Liver (tissue), 3 donors: ENCODE results near the gene ATP1B2.

ENCODE experiments used
- CTCF ChIP-seq: fragments of 150-350 bp; IDR thresholded peaks from 2 replicates; pipeline ENCODE4 v1.5.1; 2017; ENCODE audit warnings: improper control_type of control experiment, low read depth, low read length; ENCODE audit not compliant: missing input control
- GABPA ChIP-seq, 2 donors: IDR thresholded peaks in 1 of 2; conservative IDR thresholded peaks in 1 of 2; 2 replicates each; pipeline ENCODE4 v1.6.1; 2016; ENCODE audit warnings: antibody characterized with exemption in 2 of 2, mild to moderate bottlenecking in 1 of 2, moderate library complexity in 1 of 2
- HNF4A ChIP-seq, 2 donors: conservative IDR thresholded peaks; 2 replicates each; pipeline ENCODE4 v1.6.1; 2016; ENCODE audit warnings: antibody characterized with exemption in 2 of 2, mild to moderate bottlenecking in 2 of 2
- REST ChIP-seq: IDR thresholded peaks from 2 replicates; pipeline ENCODE4 v1.6.1; 2016; ENCODE audit warnings: antibody characterized with exemption, mild to moderate bottlenecking
- donor health status: healthy.
- donor health status: healthy.

DNA sequence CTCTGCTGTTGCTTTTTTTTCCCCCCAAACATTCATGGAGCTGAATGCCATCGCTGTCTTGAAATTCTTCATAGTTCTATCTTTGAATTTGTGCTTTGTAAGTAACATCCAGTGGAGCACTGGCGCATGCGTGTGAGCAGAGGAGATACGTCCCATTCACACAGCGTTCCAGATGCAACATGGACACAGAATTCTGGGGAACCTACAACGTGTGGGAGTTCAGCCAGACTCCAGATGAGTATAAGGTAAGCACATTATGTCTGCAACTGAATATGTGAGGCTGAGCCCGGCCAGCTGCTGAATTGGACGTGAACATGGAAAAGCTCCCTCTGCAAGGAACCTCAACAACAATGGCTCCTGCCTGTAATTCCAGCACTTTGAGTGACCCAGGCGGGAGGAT, 4.3 kb upstream of the ATP1B2 start:
- TF ChIP-seq HNF4A (conservative IDR thresholded peaks at IDR 0.05) (no peak), CTCF (no peak), GABPA (IDR thresholded peaks at IDR 0.05 in 1 of 2, conservative IDR thresholded peaks at IDR 0.05 in 1 of 2) (no peak), REST (no peak)
